ENCODE results near the gene SERPING1.
"Not testable (repeated sequence)": the region's sequence is repeated elsewhere in the genome, so short reads cannot be mapped to it uniquely, and the experiment has no call there.

SERPING1 gene

GRCh38 chr11:57638811-57639320 is 41.4 kb downstream of the SERPING1 start:
- DNase-seq: no peak

GRCh38 chr11:57639321-57640067 is 42.0 kb downstream of the SERPING1 start:
- no peak for DNase-seq

DNA sequence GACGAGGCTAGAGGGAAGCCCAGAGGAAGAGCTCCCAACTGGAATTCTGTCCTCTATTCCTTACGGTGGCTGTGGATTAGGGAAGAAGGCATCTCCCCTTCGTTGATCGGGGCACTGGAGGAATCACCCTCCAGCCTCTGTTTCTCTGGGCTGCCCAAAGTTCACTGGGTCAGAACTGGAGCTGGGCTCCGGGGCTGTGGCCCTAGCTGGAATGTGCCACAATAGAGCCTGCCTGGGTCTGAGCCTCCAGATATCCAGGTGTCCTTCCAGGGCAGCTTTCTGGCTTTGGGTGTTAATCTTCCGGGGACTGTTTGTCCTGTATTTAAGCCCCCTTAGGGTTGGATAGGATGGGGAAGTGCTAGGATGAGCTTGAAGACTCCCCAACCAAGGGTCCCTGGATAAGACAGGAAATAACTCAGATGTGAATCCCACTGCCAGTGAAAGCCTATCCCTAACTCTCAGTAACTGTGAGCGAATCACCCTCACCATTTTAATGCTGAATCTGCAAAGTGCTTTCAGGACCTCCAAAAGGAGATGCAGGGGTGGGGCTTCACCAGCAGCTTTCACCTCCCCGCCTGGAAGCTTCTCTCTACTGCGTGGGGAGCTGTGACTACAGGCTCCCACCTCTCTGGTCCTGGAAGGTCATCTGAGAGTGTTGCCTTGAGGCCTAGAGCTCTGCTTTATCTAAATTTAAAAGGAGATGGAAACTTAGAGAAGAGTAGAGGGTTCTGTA is 42.7 kb downstream of the SERPING1 start:
- no peak for DNase-seq

GRCh38 chr11:57641011-57641807 is 43.7 kb downstream of the SERPING1 start:
- no peak for DNase-seq

DNA sequence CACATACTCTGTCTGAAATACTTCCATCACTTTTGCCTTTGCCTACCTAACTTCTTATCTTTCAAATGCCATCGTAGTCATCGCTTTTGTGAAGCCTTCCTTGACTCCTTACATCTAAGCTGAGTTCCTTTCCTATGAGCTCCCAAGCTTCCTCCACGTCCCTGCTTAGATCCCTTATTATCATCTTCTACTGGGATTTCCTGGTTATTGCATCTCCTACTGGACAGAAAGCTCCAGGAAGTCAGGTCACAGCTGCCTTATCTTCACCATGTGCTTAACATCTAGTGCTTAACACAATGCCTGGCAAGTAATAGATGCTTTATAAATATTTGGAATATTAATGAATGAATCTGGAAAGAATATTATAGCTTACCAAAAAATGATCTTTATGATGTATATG is 46.3 kb downstream of the SERPING1 start:
- no peak for DNase-seq

DNA sequence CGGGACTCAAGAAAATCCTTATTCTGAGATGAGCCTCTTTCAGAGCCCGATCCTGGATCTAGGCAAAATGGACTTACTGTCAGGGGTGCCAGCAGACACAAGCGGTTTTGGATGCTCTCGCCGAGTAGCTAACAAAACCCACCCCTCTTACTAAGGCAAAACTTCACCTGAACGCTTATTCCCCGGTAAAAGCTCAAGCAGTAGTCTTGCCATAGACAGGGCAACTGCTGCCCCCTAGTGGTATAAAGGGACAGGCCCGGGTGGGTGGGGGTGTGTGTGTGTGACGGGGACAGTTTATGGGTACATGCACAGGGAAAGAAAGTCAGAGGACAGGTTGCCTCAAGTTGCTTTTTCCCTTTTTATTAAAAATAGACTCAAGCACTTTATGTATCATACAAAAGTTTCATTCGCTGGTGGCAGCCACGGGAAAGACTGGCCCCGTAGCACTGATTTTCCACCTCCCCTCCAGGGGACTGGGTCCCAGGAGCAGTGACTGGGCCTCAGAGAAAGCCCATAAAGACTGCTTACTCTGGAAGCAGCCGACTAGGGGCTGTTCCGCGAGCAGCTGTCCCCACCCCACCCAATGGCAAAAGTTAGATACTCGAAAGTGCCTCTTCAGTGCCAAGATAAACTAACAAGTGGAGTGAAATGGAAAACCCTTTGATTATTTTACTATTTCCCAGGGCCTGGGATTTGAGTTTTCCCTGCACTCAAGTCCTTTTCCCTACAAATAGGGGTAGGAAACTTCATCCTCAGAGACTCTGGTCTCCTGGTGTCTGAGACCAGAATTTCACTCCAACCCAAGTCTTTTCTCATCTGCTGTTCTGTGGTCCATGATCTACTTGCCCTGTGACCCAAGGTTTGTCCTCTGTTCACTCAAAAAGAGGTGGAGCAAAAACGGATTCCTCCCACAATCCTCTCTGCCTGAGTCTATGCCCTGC is 47.5 kb downstream of the SERPING1 start:
- DNase-seq: no peak

DNA sequence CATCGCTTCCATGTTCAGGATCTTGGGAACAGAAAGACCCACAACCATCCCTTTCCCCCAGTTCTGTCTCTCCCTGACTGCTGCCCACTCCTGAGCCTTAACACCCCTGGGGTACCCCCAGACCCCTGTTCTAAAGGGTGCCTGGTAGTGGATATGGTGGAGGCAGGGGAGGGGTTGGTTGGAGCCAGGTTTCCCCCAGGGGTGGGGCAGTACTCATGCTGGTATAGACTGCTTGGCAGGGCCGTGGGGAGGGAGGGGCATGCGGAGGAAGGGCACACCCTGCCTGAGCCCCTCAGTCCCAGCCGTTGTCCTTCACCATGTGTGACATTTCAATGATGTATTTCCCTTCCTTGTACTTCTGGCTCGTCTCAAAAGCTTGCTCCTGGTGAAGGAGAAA is 48.2 kb downstream of the SERPING1 start:
- DNase-seq: no peak

DNA sequence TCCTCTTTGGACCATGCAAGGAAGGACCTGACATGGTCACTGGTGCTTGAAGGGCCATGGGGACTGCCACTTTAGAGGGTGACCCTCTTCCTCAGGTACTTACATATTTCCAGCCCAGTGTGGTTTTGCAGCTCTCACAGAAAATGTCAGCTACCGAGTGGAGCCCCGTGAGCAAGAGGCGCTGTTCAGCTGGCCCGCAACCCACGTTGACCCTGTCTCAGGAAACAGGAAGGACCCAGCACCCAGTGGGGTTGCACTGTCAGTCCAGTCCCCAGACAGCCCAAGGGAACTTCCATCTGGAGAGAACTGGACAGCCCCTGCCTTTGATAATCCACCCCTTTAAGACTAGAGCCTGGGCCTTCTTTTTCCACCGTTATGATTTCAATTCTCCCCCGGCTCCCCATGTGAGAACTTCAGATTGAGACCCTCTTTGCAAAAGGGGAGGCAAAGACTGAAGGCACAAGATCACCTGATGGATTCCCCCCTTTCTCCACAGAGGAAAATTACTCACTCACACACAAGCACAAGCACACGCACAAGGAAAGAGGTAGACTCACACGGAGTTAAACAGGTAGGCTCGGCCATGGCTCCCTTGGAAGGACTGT is 48.8 kb downstream of the SERPING1 start:
- no peak for DNase-seq

DNA sequence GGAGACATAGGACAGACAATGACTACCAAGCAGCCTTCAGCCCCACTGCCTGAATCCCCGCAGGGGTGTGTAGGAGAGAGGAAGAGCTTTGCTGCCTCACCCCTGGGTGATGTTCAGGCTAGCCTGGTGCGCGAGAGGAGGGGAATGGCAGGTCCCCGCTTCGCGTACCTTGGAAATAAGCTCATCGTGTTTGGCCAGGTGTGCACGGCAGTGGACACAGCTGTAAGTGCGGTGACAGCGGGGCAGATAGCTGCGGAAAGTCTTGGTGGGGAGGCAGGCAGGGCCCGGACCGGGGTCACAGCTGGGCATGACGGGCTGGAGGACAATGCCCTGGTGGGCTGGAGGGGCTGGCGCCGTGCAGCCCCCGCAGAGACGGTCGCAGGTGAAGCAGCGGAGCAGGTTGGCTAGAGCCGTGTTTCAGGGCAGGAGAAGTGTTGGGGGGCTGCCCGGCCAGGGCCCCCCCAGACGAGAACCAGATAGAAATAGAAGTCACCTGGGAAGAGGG is 49.4 kb downstream of the SERPING1 start:
- no peak for DNase-seq

DNA sequence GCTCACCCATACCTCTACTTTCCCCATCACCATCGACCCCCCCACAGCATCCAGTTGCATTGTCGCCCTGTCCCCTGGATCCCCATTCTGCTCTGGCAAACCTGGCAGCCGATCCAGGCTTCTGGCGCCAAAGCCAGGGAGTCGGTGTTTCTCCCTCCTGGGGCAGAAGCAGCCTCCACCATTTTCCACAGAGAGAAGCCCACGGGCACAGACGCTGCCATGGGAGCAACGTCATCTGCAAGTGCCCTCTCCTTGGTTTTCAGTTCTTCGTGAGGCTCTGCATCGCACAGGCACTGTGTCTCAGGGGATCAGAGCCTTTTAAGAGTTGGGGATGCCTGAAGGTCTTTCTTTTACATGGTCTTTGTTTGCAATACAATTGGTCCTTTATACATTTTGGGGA is 49.9 kb downstream of the SERPING1 start:
- DNase-seq: no peak

DNA sequence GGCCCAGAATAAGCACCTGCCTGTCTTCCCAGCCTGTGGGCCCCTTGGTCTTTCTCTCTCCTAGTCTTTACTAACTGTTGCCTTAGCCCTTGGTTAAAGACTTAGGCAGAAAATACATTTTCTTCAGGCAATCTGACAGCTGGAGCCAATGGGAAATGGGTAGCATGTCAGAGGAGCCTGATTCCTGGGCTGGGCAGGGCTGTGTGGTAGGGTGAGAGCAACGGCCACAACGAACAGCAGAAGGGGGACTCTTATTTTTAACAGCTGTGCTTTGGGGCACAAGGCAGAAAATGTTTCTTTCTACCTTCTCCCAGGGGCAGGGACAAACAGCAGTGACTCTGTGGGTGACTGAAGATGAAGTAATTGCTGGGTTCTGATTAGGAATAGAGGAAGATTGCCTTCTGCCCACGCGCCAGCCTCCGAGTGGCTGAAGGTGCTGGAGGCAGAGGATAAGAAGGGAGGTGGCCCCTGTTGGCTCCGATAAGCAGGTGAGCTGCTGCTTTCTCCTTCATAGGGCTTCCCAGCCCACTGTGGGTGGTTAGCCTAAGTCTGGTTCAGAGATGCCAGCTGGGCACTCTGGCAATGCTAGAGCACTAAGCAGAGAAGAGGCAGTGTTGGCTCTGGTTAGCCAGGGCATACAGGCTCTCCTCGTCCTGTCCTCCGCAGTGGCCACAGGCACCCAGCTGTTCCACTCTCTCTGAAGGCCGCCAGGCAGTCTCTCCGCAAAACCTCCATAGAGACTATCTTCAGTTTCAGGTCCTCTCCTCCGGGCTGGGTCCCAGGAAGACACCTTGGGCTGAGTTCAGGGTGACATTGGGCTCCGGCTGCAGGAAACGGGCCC is 50.7 kb downstream of the SERPING1 start:
- no peak for DNase-seq

DNA sequence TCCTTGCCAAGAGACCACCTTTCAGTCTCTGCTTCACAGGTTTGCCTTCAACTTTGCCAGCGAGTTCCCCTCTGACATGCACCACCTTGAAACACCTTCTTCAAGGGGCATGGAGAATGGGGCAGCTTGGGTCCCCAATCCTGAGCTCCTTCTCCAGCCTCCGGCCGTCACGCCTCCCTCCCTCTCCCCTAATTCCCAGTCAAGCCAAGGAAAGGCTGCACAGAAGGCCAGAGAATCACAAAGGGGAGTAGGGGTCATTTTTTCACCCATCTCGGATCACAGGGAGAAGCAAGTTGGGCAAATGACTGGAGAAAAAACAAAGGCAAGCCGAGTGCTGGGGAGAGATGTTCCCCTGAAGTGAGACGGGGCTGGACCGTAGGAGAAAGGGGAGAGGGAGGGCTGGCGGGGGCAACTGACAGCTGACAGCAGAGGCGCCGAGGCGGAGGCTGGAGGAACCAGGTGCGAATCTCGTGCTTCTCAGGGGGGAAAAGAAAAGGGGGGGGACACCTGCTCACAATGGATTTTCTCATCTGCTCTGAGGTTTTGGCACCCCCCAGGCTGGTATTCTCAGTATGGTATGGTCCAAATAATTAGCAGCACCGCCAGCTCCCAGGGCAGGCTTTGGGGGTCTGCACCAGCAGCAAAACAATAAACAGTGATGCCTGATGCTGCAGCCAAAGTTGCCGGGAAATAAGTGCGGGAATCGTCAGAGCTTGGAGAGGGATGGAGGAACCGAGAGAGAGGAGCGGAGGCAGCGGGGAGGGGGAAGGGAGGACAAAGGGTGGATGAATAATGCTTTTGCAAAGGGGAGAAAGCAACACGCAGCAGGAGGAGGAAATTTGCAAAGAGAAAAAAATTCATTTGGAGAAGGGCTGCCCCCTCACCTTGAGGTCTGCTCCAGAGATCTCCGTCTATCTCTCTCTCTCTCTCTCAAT is 51.6 kb downstream of the SERPING1 start:
- no peak for DNase-seq

DNA sequence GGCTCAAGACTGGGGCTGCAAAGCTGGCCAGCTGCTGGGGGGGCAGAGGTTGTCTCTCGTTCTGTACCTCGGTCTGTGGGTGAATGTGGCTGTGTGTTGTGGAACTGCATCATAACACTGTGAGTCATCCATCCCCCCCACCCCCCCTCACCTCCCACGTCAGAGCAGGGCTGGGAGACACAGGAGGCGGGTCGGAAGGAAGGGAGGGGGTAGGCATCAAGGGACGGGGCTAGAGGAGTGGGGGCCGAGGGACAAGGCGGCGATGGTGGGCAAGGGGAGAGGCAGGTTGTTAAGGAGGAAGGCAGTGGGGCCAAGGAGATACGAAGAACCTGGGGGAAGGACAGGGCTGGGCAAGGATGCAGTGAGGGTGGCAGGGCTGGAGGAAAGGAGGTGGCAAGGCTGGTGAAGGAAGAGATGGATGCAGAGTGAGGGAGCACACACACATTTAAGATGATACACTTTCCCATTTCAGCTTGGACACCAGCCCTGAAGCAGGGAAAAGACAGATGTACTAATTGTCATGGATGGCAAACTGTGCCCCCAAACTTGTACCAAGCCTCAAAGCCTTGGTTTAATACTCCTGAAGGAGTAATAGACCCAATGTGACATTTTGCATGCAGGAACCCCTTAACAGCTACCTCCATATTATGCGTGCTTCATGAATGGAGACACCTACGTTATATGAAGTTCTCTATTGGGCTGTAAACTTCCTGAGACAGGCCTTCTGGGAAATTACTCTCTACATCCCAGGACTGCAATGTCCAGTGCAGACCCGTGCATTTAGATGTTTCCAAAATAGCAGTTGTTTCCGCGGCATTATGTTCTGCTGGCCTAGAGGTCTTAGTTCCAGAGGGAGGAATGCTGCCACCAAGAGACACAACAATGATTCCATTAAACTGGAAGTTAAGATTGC is 52.6 kb downstream of the SERPING1 start, which contains the start of gene YPEL4:
TSS of gene YPEL4 (minus strand) at position 87 of the 913 bp plus-strand sequence. CDS start 2,805 bp downstream, outside the sequence.
- no peak for DNase-seq

DNA sequence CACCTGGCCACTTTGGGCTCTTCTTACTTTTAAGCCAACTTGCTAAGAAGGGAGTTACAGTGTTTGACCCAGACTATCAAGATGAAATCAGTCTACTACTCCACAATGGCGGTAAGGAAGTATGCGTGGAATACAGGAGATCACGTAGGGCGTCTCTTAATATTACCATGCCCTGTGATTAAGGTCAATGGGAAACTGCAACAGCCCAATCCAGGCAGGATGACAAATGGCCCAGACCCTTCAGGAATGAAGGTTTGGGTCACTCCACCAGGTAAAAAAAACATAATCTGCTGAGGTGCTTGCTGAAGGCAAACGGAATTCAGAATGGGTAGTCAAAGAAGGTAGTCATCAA is 53.2 kb downstream of the SERPING1 start:
- DNase-seq: no peak

DNA sequence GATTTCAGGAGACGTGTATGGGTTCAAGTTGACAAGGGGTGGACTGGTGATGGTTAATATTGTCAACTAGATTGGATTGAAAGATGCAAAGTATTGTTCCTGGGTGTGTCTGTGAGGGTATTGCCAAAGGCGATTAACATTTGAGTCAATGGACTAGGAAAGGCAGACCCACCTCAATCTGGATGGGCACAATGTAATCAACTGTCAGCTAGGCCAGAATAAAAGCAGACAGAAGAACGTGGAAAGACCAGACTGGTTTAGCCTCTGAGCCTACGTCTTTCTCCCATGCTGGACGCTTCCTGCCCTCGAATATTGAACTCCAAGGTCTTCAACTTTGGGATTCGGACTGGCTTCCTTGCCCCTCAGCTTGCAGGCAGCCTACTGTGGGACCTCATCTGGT is 53.9 kb downstream of the SERPING1 start:
- DNase-seq: no peak

DNA sequence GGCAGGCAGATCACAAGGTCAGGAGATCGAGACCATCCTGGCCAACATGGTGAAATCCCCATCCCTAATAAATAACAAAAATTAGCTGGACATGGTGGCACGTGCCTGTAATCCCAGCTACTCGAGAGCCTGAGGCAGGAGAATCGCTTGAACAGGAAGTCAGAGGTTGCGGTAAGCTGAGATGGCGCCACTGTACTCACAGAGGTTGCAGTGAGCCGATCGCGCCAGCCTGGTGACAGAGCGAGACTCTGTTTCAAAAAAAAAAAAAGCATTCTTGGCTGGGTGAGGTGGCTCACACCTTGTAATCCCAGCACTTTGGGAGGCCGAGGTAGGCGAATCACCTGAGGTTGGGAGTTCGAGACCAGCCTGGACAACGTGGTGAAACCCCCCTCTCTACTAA is 54.7 kb downstream of the SERPING1 start:
- DNase-seq: not testable (repeated sequence)

DNA sequence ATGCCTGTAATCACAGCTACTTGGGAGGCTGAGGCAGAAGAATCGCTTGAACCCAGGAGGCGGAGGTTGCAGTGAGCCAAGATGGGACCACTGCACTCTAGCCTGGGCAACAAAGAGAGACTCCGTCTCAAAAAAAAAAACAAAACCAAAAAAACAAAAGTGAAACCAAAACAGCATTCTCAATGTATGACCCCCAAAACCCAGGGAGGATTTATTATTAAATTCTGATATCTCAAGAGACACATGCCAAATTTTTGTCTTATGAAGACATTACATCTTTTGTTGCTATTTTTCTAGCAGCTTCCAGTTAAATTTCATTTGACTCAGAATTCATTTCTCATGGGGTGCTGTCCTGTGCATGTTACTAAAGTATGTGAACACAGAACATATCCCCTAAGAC is 55.2 kb downstream of the SERPING1 start:
- DNase-seq: no peak

DNA sequence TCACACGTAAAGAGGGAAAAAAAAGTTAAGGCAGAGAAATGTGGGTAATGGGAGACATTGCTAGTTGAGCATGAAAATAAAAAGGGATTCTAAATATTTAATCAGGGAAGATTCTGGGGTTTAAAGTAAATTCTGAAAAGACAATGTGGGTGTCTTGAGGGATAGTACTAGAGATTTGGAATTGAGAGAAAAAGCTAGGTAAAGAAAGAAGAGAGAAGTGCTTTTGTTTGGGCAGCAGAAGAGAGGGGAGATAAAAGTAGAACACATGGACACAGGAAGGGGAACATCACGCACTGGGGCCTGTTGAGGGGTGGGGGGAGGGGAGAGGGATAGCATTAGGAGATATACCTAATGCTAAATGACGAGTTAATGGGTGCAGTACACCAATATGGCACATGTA is 55.7 kb downstream of the SERPING1 start:
- no peak for DNase-seq

DNA sequence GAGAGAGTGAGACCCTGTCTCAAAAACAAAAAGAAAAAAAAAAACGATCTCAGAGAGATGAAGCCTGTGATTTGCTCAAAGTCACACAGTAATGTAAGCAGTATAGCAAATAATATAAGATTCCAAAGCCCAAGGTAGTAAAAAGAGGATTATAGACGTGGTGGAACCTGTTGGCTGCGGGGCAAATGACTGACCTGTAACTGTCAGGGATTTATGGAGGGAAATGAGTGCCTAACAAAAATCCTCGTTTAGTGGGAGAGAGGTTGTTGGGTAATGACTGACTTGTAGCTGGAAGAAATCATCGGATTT is 59.4 kb downstream of the SERPING1 start:
- DNase-seq: no peak

All from SIG-M5 (cell line).